AG09309 (cell line): ENCODE data around the gene MRPL20.

Experiments used
- DNase-seq: peaks from one replicate; pipeline ENCODE4 v3.0.0-alpha.2; 2010; ENCODE audit warnings: low read depth
- H3K4me3 ChIP-seq: 2 replicates; pipeline ENCODE4 v1.5.1; 2011; ENCODE audit warnings: mild to moderate bottlenecking, low read depth, low read length, moderate library complexity; ENCODE audit not compliant: control insufficient read depth
- CTCF ChIP-seq: IDR thresholded peaks from 2 replicates; pipeline ENCODE4 v1.5.1; 2011; ENCODE audit warnings: mild to moderate bottlenecking, low read depth, low read length, inconsistent platforms; ENCODE audit not compliant: insufficient read depth, control insufficient read depth; ENCODE audit errors: missing control alignments

MRPL20 gene

DNA sequence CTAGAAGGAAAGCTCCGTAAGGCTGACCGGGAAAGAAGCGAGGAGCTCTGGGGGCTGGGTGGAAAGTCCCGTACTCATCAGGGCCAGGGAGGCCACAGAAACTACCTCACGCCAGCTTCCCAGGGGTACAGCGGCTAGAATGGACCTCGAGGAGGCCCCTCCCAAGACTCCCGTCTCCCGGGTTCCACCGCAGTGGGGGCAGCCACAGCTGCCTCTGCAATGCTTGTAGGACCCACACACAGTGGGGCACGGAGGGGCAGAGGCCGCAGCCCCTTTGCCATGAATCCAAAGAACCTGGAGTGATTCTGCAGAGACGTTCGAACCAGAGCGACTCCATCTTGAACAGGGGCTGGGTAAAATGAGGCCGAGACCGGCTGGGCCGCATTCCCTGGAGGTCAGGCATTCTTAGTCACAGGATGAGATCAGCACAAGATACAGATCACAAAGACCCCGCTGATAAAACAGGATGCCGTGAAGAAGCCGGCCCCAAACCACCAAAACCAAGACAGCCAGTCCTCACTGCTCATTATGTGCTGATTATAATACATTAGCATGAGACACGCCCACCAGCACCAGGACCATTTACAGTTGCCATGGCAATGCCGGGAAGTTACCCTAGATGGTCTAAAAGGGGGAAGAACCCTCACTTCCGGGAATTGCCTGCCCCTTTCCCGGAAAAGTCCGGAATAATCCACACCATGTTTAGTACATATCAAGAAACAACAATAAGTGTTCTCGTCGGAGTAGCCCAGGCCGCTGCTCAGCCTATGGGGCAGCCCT is 15.6 kb upstream of the MRPL20 start:
- H3K4me3 ChIP-seq: no peak overlapping the region
- TF ChIP-seq CTCF: no peak
- DNase-seq: no peak

DNA sequence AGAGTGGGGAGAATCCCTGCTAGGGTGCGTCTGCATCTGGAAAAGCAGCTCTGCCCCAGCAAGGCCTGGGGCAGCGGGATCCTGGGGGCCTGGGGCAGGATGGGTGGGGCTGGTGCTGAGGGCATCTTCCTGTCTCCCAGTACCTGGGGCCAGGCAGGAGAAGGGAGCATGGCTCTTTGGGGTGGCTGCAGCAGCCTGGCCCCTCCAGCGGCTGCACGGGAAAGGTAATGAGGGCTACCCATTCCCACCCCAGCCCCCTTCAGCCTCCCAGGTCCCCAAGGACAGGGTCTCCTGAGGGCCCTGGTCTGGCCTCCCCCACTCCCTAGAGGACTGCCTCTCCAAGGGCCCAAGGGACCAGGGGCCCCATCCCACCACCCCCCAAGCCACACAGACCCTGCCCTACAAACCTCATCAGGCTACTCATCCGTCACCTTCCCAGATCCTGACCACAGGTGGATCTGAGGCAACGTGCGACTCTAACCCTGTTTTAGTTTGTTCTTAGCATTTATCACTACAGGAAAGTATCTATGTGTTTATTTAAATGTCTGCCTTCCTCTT is 14.9 kb upstream of the MRPL20 start:
- no peak for DNase-seq
- H3K4me3 ChIP-seq: no peak overlapping the region
- no peak for TF ChIP-seq CTCF

- DNase-seq: no peak
- no peak within 1 kb of the TSS for H3K4me3 ChIP-seq
- TF ChIP-seq CTCF: no peak
Observed at GRCh38 chr1:1421147-1421906, 14.2 kb upstream of the MRPL20 start, which contains the start of gene ANKRD65. Gene ANKRD65 (minus strand): TSS chr1:1421276. CDS start chr1:1421005, 271 bp downstream.

DNA sequence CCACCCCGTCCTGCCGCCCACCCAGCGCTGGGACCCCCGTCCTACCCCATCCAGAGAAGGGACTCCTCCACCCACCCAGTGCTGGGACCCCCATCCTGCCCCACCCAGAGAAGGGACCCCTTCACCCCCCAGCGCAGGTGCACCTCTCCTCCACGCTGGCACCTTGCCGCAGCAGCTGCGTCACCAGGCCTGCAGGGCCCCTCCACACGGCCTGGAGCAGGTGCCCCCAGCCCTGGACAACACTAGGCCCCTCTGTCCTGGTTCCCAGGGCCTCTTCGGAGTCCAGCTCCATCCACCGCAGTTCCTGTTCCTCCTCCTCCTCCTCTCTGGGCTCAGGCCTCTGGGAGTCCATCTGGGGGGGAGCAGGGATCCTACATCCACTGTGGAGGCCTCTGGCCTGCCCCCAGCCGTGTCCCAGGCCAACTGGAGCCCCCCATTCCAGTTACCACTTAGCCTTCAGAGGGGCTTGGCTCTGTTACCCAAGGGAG is 13.6 kb upstream of the MRPL20 start:
- no peak for TF ChIP-seq CTCF
- no peak for DNase-seq

GRCh38 chr1:1419813-1420653 is 12.9 kb upstream of the MRPL20 start:
- no peak for TF ChIP-seq CTCF
- DNase-seq: no peak
- no peak overlapping the region; the same call in 1 of the 2 replicates for H3K4me3 ChIP-seq

More for the DNA sequence above, 13.6 kb upstream of the MRPL20 start:
- H3K4me3 ChIP-seq: no peak overlapping the region

- H3K4me3 ChIP-seq: no peak overlapping the region
- no peak for DNase-seq
- no peak for TF ChIP-seq CTCF
Observed at GRCh38 chr1:1419363-1419812, 12.3 kb upstream of the MRPL20 start.
